Erythroblast (primary cell): ENCODE measurements around the gene PTPRC.

Experiments
- GATA1 ChIP-seq: IDR thresholded peaks from 2 replicates; pipeline ENCODE4 v1.6.1; 2011; ENCODE audit warnings: low read depth, mild to moderate bottlenecking, control low read depth, low read length, moderate library complexity
- POLR2A ChIP-seq: IDR thresholded peaks from 2 replicates; pipeline ENCODE4 v1.6.1; 2011; ENCODE audit warnings: mild to moderate bottlenecking, low read length

- TF ChIP-seq POLR2A: no peak
- no peak for TF ChIP-seq GATA1
These were observed 73.0 kb downstream of the PTPRC start for GRCh38 chr1:198711837-198712236.
